Sigmoid colon (tissue), 4 donors: Measurements from ENCODE around the gene MRPS14.

ENCODE experiments used
- EP300 ChIP-seq, 4 donors: sonication (generic); formaldehyde crosslinking; IDR thresholded peaks; one replicate each; pipeline ENCODE4 v1.6.1; 2017; ENCODE audit warnings: antibody characterized with exemption in 4 of 4
- POLR2A ChIP-seq, 2 donors: fragments of 450-650 bp; IDR thresholded peaks; one replicate each; pipeline ENCODE4 v1.6.1; 2016; ENCODE audit warnings: antibody characterized with exemption in 2 of 2, mild to moderate bottlenecking in 2 of 2, moderate library complexity in 2 of 2
- POLR2AphosphoS5 ChIP-seq, 4 donors: sonication (generic); formaldehyde crosslinking; IDR thresholded peaks; one replicate each; pipeline ENCODE4 v1.6.1; 2017; ENCODE audit warnings: antibody characterized with exemption in 4 of 4
- TF ChIP-seq, protein P1 (sequence below), 4 experiments: fragments of 450-650 bp in 3 of 4; fragments of 200-600 bp in 1 of 4; IDR thresholded peaks; one replicate each; pipeline ENCODE4 v1.5.1; 2016 to 2019; ENCODE audit warnings: antibody characterized with exemption in 4 of 4, mild to moderate bottlenecking in 3 of 4, moderate library complexity in 2 of 4

DNA sequence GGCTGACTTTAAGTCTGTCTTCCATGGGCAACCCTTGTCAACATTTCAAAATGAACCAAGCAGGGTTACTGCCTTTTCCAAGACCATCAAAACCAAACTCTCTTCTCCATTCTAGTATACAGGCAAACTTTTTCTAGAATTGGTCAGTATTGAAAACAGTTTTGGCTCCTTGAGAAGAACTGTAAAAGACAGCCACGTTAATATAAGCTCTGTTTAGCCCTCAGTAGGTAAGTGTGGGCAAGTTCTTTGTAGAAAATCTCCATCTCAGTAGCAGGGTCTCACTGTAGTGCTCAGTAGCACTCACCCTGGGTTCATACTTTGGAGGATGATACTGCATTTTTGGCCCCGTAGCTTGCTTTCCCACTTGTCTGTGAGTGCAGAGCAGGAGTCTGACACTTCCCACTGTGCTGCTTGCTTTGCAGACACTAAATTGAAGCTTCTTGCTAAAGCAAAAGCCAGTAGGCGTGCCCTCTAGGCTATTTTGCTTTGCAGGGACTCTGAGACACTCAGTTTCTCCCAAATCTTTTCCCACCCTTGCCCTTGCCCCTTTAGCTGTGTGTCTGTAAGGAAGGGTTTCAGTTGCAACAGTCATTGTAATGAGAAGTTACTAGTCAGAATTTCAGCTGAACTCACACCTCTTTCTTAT, 57.7 kb downstream of the MRPS14 start:
- TF ChIP-seq POLR2A (IDR thresholded peaks at IDR 0.05) (no peak), EP300 (IDR thresholded peaks at IDR 0.05) (no peak), POLR2AphosphoS5 (IDR thresholded peaks at IDR 0.05) (no peak)
- TF ChIP-seq, protein P1, sequence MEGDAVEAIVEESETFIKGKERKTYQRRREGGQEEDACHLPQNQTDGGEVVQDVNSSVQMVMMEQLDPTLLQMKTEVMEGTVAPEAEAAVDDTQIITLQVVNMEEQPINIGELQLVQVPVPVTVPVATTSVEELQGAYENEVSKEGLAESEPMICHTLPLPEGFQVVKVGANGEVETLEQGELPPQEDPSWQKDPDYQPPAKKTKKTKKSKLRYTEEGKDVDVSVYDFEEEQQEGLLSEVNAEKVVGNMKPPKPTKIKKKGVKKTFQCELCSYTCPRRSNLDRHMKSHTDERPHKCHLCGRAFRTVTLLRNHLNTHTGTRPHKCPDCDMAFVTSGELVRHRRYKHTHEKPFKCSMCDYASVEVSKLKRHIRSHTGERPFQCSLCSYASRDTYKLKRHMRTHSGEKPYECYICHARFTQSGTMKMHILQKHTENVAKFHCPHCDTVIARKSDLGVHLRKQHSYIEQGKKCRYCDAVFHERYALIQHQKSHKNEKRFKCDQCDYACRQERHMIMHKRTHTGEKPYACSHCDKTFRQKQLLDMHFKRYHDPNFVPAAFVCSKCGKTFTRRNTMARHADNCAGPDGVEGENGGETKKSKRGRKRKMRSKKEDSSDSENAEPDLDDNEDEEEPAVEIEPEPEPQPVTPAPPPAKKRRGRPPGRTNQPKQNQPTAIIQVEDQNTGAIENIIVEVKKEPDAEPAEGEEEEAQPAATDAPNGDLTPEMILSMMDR (IDR thresholded peaks at IDR 0.05), result no peak
